GM21786 (cell line): ENCODE measurements around the gene TP73.

ENCODE experiments used
- ATAC-seq: cut with Tn5 transposase; IDR thresholded peaks from one replicate; pipeline ENCODE4 v1.9.1; 2021; ENCODE audit not compliant: unreplicated experiment

Gene TP73

DNA sequence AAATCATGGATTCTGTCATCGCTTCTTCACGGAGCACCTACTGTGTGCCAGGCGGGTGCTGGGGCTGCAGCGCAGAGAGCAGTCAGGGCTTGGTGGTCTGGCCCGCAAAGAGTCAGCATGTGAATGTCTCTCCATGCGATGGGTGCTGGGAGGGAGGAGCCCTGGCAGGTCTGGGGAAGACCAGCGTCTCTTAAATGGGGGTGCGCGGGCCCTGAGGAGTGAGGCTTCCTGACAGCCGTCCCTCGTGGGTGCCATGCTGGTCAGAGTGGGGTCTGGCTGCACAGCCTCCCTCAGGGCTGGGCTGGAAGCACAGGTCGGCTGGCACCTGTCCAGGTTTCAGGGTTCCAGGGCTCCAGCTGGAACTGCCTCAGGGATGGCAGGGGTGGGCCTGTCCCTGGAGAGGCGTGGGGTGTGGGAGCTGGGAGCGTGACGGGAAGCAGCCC is 18.5 kb downstream of the TP73 start:
- ATAC-seq = no peak

DNA sequence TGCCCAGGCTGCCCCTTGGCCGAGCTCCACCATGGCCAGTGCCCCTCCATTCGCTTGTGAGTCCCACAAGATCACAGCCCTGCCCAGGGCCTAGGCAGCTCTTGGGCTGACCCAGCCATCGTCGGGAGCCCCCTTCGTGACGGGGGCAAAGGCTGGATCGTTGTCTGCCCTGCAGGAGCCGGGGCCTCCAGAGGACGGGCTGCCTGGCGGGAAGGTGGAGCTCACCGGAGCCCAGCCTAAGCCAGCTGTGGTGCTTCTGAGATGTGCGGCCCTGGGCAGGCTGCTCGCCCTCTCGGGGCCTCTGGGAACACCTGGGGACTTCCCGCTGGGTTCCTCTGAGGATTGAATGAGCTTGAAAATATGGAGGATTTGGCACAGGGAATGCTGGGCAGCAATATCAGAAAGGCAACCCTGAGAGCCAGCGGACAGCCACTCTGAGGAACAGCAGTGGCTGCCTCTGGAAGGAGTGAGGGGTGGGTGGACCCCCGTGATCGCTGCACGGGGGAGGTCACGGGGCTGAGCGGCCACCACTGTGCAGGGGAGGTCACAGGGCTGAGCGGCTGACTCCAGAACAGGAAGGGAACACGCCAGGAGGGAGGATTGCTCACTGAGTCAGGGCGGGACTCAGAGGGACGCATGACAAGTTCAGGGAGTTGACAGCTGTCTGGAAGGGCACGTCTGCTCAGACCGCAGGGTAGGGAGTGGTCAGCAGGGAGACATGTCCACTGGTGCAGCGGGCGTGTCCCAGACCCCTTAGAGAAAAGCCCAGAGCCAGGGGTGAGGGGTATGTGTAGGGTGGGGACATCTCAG is 19.3 kb downstream of the TP73 start:
- no peak for ATAC-seq

GRCh38 chr1:3672231-3672970 is 20.1 kb downstream of the TP73 start:
- no peak for ATAC-seq

- no peak for ATAC-seq
Observed at GRCh38 chr1:3672971-3673361, 20.6 kb downstream of the TP73 start.

DNA sequence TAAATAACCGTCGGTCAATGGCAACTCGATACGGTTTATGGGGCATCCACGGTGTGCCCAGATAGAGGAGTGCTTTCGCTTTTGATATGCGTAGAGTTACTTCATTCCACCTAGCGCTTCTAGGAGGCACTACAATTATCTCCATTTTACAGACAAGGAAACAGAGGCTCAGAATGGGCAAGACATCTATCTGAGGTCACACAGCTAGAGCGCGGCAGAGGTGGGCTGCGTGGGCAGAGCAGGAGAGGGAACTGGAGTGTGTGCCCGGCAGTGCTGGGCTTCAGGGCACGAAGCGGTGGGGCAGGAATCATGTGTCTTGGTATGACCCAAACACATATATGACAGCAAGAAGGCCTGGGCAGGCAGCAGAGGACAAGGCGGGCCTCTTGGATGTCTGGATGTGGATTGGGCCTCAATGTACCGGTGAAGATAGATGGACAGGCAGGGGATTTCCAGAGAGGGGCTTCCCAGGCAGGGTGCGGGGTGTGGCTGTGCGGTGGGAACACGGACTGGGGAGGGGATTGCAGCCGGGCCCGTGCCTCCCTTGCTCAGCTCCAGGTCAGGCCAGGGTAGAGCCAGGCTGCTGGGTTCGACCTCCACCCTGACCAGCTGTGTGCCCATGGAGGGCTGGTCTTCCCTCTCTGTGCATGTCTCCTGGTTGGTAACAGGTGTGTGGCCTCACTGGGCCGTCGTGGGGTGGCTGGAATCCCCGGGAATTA is 21.2 kb downstream of the TP73 start:
- no peak for ATAC-seq

DNA sequence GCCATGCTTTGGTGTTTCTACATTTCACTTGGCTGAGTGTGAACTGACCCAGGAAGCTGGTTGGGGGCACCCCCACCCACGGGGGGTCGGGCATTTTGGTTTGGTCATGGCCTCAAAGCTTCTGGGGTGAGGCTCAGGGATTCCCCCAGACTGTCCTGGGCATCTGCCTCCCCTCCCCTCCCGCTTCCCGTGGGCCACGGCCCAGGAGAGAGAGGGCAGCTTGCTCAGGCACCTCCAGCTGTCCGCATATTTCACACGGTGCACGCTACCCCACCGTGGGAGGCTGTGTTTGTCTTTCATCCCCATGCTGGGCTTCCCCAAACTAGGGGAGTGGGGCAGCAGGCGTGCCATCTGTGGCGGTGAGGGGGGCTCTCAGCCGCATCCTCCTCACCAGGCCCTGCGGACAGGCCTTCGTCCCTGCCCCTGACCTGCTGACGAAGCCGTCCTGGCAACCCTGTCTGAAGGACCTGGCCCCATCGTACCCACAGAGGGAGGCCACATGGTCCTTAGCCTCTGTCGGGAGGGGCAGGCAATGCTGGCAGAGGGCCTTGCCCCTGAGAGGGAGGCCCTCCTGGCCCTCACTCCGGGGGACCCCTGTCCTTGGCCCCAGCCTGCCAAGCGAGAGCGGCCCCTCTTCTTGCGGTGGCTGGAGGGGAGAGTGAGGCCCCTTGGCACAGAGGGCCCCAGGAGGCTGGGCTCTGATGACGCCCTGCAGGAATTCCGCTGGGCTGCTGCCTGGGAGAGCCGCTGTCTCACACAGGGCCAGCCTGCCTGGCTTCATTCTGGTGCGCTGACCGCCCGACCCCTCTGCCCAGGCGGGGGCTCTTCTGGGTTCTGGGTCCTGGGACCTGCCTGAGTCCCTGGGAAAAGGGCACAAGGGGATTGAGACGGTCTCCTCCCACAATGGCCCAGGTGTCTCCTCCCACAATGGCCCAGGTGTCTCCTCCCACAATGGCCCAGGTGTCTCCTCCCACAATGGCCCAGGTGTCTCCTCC is 22.1 kb downstream of the TP73 start:
- ATAC-seq = no peak

DNA sequence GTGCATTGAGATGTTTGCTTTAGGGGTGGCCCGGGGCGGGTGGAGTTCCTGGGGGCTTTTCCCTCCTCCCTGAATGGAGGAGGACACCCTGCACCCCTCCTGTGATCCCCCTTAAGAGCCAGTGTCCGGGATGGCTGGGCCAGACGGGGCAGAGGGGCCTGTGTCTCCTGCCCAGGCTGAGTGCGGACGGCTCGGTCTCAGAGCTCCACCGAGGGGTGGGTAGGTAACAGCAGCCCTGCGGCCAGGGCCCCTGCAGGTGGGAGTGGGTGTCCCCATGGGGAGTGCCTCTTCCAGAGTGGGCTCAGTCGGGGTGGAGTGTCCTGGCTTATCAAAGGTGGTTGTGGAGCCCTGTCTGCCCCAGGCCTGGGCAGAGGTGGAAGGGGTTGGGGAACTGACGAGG is 23.1 kb downstream of the TP73 start:
- ATAC-seq = no peak

GRCh38 chr1:3676581-3677470 is 24.5 kb downstream of the TP73 start:
- ATAC-seq = peak; percentile 59

- ATAC-seq = no peak
Observed at GRCh38 chr1:3677484-3677883, 25.2 kb downstream of the TP73 start.

DNA sequence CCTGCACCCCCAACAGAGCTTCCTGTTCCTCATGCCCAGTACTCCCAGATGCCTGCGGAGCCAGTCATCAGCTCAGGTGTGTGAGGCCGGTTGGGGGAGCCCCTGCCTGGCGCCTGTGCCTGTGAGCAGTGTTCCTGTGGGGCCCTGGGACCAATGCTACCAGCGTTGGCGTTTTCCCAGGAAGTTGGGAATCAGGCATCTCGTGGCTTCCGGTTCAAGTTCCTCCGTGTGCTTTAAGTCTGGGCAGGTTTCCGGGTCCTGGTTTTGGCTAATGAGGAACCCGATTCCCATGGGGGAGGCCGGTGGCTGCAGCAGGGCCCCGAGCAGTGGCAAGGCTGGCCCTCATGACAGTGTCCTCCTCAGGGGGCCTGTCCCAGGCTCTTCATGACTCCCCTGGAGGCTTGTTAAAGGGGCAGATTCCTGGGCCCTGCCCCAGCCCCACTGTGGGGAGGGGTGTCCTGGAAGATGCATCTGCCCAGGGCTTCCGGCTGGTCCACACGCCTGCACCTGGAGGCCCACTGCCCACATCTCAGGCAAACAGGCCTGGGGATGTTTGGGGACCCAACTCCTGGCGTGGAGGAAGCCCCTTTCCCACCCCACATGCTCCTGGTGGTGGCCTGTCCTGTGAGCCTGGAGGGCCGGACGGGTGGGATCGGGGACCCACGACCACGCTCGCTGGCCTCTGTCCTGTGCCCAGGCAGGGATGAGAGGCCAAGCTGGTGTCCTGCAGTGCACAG is 26.2 kb downstream of the TP73 start:
- ATAC-seq = no peak

DNA sequence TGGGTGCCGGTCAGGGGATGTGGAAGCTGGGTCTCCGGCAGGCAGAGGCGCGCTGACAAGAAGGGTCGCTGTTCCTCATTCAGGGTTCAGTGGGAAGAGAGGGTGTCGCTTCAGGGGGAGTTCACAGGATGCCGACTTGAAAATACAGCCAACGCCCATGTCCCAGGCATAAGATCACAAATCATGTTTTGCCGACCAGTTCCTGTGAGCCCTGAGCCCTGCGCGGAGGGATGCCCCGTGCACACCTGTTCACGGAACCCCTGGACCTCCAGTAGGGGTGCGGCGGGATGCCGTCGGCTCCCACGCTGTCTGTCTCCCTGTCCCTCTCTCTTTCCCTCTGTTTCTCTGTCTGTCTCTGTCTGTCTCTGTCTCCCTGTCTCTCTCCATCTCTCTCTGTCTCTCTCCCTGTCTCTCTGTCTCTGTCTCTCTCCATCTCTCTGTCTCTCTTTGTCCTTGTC is 26.8 kb downstream of the TP73 start:
- ATAC-seq = no peak

DNA sequence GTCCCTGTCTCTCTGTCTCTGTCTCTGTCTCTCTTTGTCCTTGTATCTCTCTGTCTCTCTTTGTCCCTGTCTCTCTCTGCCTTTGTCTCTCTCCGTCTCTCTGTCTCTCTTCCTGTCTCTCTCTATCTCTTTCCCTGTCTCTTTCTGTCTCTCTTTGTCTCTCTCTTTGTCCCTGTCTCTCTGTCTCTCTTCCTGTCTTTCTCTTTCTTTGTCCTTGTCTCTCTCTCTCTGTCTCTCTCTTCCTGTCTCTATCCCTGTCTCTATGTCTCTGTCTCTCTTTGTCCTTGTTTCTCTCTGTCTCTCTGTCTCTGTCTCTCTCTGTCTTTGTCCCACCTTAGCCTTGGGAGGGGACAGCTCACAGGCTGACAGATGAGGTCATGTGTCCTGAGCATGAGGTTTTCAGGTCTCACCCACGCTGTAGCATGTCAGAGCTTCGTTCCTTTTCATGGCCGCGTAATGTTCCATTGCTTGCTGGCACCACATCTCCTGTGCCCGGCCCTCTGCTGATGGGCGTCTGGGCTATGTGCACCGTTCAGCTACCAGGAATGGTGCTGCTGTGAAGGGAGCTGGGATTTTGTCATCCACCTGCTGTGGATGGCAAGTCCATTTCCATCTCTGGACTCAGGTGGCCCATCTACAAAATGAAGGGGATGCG is 27.6 kb downstream of the TP73 start:
- ATAC-seq = no peak

DNA sequence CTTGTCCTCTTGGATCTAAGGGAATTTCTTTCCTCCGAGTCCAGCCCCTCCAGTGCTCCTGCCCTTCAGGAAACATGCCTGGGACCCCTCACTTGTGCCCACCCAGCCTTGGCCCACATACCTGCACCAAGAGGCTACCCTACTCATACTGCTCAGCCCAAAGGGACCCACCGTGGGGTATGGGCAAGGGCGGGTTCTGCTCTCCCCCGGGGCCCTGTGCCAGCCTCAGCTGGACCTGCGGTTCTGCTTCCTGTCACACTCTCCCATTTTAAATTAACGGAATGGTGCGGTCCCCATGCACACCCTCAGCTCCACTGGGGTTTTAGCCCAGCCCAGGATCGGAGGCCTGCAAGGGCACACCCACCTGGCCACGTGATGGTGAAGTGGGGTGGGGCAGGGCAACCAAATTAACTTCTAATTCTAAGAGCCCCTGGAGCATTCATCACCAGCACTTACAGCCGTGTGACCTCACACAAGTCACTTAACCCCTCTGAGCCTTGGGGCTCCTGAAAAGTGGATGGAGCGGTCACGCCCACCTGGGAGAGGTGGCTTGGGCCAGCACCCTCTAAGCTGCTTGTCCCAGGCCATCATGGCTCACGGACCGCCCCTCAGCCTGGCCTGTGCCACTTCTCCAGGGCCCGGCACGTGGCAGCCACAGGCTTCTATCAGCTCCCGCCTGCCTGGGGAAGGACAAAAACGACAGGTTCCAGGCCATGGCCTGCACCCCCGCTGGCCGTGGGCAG is 28.3 kb downstream of the TP73 start:
- no peak for ATAC-seq

- no peak for ATAC-seq
Observed at GRCh38 chr1:3681231-3681897, 29.0 kb downstream of the TP73 start.

- no peak for ATAC-seq
Observed at GRCh38 chr1:3681898-3682806, 29.8 kb downstream of the TP73 start.

- no peak for ATAC-seq
Observed at GRCh38 chr1:3683197-3683596, 30.9 kb downstream of the TP73 start.
